Fibroblast of lung (primary cell): Measurements from ENCODE around the gene TMEM150A.

Source experiments
- CTCF ChIP-seq, 2 donors: IDR thresholded peaks in 1 of 2; conservative IDR thresholded peaks in 1 of 2; 1 replicate in 1 of 2; 2 replicates in 1 of 2; pipeline ENCODE4 v1.5.1; 2011 to 2012; ENCODE audit warnings: low read length in 2 of 2, control low read depth in 1 of 2, inconsistent platforms in 1 of 2, low read depth in 1 of 2, mild to moderate bottlenecking in 1 of 2
- EZH2 ChIP-seq: IDR thresholded peaks from 2 replicates; pipeline ENCODE4 v1.5.1; 2012; ENCODE audit warnings: low read length, control low read depth, mild to moderate bottlenecking; ENCODE audit errors: missing control alignments

DNA sequence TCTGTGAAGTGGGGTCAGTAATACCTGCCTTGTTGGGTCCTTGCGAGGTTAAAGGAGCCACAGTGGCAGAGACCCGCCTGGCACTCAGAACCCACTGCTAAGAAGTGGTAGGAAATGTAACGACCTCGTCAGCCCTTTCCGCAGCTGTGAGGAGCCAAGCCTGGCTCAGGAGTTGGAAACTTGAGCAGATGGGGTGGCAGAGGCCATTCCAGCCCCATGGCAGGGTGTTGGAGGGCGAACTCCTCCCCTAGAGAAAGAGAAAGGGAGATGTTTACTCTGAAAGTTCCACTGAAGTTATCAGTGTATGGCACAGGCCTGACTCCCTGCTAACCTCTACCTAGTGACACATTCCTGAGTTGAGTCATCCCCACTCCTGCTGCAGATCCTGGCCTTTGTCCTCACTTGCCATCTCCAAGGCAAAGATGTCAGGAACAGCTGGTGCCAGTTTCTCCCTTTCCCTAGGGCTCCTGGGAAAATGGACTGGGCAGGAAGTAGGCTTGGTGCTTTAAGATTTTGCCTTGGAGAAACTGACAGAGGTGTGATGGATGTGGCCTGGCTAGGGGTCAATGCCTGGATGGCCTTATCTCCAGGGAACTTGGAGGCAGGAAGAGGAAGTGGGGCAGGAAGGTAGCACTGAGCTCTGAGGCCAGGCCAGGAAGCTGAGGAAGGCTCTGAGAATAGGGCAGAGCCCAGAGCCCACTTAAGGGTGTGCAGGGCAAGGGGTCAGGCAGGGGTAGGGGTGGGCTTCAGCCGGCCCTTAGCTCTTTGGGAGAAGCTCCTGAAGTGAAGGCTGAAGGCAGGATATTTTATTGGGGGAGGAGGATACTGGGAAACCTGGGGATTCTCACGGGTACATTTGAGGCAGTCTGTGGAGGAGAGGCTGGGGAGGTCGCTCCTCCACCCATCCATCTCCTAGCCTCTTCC, 17.4 kb downstream of the TMEM150A start:
- TF ChIP-seq CTCF (conservative IDR thresholded peaks at IDR 0.05 in 1 of 2, IDR thresholded peaks at IDR 0.05 in 1 of 2; ENCODE audit: low read depth in 1 of 2, low read length in 2 of 2) (no peak), EZH2 (no peak)
